ENCODE data around the gene SMS.

The SMS gene

GRCh38 chrX:21933077-21933476 is 7.4 kb upstream of the SMS start:
- TF ChIP-seq, protein P1, sequence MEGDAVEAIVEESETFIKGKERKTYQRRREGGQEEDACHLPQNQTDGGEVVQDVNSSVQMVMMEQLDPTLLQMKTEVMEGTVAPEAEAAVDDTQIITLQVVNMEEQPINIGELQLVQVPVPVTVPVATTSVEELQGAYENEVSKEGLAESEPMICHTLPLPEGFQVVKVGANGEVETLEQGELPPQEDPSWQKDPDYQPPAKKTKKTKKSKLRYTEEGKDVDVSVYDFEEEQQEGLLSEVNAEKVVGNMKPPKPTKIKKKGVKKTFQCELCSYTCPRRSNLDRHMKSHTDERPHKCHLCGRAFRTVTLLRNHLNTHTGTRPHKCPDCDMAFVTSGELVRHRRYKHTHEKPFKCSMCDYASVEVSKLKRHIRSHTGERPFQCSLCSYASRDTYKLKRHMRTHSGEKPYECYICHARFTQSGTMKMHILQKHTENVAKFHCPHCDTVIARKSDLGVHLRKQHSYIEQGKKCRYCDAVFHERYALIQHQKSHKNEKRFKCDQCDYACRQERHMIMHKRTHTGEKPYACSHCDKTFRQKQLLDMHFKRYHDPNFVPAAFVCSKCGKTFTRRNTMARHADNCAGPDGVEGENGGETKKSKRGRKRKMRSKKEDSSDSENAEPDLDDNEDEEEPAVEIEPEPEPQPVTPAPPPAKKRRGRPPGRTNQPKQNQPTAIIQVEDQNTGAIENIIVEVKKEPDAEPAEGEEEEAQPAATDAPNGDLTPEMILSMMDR (conservative IDR thresholded peaks at IDR 0.05; ENCODE audit: low read depth): no peak
- no peak for DNase-seq (ENCODE audit: low spot score)
- peak overlapping the region; percentile 69 for H3K27ac ChIP-seq
- ChIA-PET CTCF (no interaction called here), POLR2A (ENCODE audit: low non-redundant PET) (no interaction called here)

DNA sequence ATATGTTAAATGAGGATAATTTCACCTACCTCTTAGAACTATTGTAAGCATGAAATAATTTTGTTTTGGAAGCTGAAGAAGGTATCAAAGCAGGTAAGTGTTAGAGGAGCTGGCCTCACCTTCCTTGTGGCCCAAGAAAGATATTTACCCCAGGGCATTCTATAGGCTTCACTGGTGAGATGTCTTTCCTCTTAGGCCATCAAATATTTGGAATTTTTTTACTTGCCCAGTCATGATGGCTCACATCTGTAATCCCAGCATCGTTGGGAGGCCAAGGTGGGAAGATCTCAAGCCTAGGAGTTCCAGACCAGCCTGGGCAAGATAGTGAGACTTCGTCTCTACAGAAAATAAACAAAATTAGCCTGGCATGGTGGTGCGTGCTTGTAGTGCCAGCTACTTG is 6.1 kb upstream of the SMS start:
- H3K27ac ChIP-seq: no peak overlapping the region
- ChIA-PET POLR2A (ENCODE audit: low non-redundant PET) (no interaction called here), CTCF (interaction anchor here (0.6 kb wide), 1 partner anchor 155 kb away, joined by 3 read pairs; no protein-coding TSS in a partner anchor)
- DNase-seq (ENCODE audit: low spot score): no peak
- TF ChIP-seq, protein P1 (conservative IDR thresholded peaks at IDR 0.05; ENCODE audit: low read depth): no peak

GRCh38 chrX:21939906-21940305 is 603 bp upstream of the SMS start:
- H3K27ac ChIP-seq: peak overlapping the region; percentile 87
- no peak for DNase-seq (ENCODE audit: low spot score)
- POLR2A ChIA-PET (ENCODE audit: low non-redundant PET): no interaction called here
- CTCF ChIA-PET: no interaction called here
- TF ChIP-seq, protein P1 (conservative IDR thresholded peaks at IDR 0.05; ENCODE audit: low read depth): no peak

GRCh38 chrX:21943460-21944135 is 3.1 kb downstream of the SMS start:
- TF ChIP-seq, protein P1 (conservative IDR thresholded peaks at IDR 0.05; ENCODE audit: low read depth): no peak
- ChIA-PET POLR2A (ENCODE audit: low non-redundant PET) (no interaction called here), CTCF (no interaction called here)
- H3K27ac ChIP-seq: peak overlapping the region; percentile 92
- DNase-seq (ENCODE audit: low spot score): peak; percentile 55

GRCh38 chrX:21944136-21944615 is 3.7 kb downstream of the SMS start:
- POLR2A ChIA-PET (ENCODE audit: low non-redundant PET): no interaction called here
- CTCF ChIA-PET: no interaction called here
- DNase-seq (ENCODE audit: low spot score): peak; percentile 22
- H3K27ac ChIP-seq: peak overlapping the region; percentile 92
- TF ChIP-seq, protein P1 (conservative IDR thresholded peaks at IDR 0.05; ENCODE audit: low read depth): no peak

GRCh38 chrX:21946925-21947641 is 6.6 kb downstream of the SMS start:
- TF ChIP-seq, protein P1 (conservative IDR thresholded peaks at IDR 0.05; ENCODE audit: low read depth): no peak
- ChIA-PET POLR2A (ENCODE audit: low non-redundant PET) (no interaction called here), CTCF (no interaction called here)
- peak; percentile 26 for DNase-seq (ENCODE audit: low spot score)
- peak overlapping the region; percentile 50; the same call in 1 of the 2 replicates for H3K27ac ChIP-seq

Data from RWPE1 (cell line).